A204.1 (cell line): ENCODE data around the gene ARHGAP22.

Experiments
- FAIRE-seq: peaks from 2 replicates; lab custom pipeline; 2012; peaks lifted over from hg19 to GRCh38; lab: Jason Lieb, UNC

Gene ARHGAP22

DNA sequence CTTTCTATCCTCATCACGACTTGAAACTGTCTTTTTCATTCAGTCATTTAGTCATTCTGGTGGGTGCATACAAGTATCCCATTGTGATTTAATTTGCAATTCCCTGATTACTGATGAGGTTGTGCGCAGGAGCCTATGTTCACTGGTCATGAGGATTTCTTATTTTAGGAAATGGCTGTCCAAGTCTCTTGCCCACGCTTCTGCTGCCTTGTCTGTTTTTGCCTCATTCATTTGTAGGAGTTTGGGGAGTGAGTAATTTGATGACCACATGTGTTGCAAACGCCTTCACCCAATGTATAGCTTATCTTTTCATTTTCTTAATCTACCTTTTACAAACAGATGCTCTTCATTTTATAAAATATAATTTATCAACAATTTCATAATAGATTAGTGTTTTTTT, 127.3 kb downstream of the ARHGAP22 start:
- no peak for FAIRE-seq

DNA sequence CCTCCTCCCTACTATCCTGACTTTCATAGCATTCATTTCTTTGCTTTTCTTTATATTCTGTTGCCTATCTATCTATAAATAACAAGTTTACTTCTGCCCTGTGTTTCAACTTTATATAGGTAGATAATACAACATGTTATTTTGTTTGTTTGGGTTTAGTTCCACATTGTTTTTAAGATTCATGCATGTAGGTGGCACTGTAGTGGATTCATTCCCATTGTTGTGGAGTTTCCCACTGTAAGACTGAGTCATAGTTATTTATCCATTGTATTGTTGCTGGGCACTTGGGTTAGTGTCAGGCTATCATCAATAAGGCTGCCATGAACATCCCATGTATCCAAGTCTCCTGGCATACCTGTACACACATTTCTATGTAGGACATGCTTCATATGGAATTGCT, 127.7 kb downstream of the ARHGAP22 start:
- FAIRE-seq, result no peak

DNA sequence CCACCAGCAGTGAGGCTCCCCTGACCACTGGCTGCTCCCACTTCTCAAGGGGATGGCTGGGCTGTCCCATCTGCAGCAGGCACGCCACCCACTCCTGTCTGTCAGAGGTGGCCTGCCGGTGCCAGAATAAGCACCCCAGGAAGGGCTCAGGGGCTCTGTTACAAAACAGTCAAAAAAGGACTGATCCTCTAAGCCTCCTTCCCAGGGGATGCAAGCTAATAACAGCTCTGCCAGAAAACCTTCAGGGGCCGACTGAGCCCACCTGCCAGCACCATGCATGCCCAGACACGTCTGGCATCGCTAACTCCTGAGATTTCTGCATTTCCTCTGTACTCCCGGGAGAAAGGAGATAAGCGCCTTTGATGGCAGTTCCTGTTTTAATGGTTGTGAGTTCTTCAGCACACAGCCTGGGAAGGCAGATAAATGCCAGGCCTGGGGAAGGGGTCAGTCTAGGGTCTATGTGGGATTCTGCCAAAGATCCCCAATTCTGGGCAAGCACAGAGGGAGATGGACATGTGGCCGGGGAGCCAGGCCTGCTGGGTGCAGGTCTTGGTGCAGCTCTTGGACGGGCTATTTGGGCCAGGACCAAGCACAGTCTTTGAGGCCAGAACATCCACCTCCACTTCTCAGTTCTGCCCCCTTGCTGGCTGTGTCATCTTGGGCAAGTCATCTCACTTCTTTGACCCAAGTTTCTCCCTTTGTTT, 128.4 kb downstream of the ARHGAP22 start:
- FAIRE-seq, result no peak

DNA sequence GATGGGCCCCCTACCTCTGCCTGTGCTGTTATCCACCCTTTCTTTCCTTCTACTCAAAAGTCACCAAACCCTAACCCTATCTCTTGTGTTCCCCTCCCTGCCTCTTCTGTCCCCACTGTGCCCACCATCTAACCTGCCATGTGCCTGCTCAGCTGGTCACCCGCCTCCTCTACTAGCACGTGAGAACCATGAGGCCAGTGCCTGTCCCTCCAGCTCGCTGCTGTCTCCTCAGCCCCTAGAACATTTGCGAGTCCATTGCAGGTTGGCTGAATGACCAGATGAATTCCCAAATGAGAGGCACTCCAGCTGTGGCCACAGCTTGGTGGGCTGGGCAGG, 129.0 kb downstream of the ARHGAP22 start:
- FAIRE-seq, result no peak

DNA sequence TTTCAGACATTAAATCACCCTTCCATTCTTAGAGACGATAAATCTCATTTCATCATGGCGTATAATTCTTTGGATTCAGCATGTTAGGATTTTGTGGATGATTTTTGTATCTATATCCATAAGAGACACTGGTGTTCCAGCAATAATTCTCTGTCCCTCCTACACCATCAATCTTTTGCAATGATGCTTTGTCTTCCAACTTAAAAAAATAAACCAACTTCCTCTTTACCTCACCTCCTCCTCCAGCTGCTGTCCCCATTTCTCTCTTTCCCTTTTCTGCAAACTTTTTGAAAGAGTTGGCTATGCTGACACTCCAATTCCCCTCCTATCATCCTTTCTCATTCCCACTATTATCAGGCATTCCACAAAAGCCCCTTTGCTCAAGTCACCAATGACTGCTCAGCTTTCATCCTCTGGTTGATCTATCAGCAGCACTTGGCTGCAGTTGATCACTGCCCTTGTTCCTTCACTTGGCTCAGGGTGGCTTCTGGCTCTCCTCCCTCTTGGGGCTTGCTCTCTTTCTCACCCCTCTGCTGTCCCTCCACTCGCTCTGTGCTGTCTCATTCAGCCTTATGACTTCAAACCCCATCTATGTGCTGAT, 130.0 kb downstream of the ARHGAP22 start:
- no peak for FAIRE-seq

DNA sequence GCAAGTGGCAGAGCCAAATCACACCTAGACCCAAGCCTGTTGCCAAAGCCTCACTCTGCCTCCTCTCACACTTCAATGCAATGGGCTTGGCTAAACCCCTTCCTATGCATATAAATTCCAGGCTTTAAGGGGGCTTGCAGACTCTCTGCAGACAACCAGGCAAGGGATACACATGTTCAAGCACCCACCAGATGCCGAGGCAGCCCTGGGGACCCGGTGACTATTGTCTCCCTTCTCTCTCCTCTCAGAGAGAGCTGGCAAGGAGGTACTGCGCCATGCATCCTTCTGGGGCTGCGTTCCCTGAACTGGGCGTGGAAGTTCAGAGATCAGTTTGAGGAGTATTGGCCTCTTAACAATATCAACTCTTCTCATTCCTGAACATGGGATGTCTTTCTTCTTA, 131.2 kb downstream of the ARHGAP22 start:
- FAIRE-seq, result no peak

DNA sequence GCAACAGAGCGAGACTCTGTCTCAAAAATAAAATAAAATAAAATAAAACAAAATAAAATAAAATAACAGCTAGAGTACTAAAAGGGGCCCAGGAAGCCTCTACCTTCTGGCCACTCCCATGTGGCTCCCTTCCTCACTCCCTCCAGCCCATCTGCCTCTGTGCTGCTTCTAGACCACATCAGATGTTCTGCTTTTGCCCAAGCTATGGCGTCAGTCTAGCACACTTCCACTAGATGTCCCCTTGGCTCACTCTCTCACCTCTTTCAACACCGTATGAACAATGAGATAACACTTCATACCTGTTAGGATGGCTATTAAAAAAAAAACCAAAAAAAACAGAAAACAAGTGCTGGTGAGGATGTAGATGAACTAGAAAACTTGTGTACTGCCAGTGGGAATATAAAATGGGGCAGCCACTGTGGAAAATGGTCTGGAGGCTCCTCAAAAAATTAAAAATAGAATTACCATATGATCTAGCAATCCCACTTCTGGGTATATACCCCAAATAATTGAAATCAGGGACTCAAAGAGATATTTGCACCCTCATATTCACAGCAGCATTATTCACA, 132.3 kb downstream of the ARHGAP22 start:
- no peak for FAIRE-seq

DNA sequence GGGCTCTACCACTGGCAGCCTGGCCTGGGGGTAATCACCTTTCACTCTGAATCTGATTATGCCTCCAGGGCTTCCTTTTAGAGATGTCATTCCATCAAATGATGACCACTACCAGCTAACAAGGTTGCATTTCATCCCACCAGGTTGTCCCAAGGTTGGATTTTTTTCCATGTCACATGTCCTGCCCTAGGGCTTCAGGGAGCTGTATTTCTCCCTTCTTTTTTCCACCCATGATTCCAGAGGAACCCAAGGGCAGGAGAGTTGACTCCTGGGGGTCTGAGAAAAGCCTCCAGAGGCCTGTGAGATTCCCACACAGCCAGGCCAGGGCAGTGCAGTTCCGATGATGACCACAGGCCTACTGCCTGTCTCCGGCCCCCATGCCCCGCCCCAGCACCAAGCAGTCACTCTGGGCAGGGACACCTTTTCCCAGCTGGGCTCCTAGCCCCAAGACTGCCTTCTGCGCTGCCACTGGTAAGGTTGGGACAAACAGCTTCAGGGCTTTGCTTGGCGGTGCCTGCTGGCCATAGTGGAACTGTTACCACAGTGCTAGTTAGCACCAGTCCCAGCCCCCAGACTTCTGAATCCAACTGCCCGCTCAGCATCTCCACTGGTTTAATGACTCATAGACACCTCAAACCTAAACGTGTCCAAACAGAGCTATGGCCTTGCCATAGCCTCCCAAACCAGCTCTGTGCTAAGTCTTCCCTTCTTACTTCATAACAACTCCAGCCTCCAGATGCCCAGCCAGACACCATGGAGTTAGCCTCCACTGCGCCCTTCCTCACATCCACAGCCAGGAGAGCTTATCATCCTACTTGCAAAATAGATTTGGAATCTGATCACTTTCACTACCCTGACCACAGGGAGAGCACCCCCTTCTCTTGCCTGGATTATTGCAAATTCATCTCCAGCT, 133.7 kb downstream of the ARHGAP22 start:
- FAIRE-seq, result no peak

DNA sequence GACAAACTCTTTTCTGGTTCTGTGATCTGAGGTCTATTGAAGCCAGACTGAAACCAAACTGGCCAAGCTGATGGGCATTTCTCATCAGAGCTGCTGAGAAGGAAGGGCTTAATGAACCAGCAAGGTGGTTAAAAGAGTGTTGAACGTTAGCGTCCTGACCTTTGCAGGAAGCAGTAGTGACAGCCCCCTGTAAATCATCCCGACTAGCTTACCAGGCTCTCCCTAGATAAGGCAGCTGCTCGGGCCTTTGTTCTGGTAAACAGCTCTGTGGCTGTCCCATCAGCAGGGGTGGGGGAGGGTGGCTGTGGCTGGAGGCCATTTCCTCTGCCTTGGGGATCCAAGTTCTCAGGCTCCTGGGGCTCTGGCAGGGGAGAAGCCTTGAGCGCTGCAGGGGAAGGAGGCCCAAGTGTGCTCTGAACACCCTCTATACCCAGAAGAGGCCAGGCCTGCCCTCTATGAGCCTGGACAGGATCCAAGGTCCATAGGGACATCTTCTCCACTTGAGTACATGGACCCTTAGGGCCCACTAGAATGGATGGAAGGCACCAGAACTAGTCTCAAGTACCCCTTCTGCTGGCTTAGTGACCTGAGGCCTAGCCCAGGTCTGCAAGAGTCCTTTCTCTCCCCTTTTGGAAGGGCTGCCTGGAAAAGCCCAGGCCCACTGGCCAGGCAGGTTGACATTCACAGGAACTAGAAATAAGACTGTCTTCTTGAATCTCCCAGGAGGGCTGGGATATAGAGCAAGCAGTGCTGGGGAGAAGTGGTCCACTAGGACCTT, 134.6 kb downstream of the ARHGAP22 start:
- FAIRE-seq, result no peak

DNA sequence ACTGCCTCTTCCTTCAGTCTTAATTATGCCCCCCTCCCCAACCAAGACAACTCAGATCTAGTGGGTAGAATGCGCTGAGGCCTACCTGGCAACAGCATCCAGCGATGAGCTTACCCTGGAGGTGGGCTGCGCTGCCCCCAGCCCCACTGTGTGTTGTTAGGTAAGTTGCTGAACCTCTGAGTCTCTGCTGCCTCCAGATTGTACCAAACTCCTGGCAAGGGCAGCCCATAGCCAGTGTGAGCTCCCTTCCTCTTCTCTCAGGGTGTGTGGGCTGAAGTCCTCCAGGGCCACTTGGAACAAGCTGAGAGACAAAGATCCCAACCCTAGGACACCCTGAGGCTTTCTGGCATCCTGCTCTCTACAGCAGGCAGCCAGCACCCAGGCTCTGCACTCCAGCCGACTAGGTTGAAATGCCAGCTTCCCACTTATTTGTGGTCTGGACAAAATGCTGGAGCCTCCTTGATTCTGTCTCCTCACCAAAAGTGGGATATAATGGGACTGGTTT, 135.3 kb downstream of the ARHGAP22 start:
- FAIRE-seq, result no peak

DNA sequence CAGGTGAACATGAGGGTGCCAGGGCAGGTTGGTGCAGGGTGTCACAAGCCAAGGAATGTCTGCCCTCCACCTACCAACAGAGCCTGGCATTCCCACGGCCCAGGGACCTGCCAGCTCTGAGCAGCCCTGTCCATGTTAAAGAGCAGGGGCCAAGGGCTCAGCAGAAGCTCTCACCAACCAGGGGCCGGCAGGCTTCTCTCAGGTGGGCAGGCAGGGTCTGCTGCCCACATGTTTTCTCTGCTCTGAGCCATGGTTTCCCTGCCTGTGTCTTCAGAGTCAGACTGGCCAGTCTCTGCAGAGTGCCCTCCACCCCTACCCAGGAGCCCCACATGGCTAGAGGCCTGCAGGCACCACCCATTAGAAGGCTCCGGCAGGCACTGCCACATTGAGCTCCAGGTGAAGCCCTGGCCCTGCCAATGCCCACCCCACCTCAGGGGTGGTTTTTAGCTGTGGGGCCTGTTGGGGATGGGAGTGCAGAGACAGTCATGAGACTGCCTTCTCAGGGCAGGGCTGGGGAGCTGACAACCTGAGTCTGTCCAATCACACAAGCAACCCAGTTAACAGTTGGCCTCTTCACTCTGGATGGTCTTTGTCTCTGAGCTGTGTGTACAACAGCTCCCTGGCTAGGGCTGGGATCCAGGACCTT, 135.9 kb downstream of the ARHGAP22 start:
- no peak for FAIRE-seq

DNA sequence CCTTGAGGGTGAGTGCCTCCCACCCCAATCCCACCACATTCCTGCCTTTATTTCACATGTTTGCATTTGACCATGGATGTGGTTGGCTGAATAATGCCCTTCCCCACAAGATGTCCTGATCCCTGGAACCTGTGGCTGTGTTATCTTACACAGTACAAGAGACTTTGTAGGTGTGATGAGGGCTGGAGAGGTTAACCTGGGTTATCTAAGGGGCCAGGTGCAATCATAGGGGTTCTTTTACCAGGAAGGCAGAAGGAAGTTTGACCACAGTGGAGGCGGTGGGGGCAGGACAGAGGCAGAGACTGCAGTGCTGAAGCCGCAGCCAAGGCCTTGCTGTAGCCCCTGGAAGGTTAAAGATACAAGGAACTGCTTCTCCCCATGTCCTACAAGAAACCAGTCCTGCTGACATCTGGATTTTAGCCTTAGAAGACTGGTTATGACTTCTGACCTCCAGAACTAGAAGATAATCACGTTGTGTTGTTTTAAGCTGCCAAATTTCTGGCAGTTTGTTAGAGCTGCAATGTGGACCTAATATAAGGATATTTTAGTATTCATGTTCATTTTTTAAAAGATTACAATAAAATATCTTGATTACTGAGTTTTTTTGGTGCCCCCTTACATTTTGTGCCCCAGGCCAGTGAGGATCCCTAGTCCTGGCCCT, 136.6 kb downstream of the ARHGAP22 start:
- FAIRE-seq, result no peak

DNA sequence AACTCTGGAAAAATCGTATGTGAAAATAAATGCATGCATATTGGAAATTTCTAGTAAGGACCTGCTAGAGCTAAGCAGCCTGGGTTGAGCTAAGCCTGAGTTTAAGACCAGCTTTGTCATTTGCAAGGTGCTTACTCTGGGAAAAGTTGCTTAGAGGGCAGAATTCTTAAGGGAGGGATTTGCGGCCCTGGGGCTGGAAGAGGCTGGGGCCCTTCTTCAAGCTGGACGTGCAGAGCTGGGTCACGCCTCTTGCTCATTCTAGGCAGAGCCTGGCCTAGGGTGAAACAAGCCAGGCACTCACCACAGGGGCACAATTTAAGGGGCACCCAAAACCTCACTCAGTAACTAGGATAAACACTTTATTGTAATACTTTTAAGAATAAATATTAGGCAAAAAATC, 137.2 kb downstream of the ARHGAP22 start:
- no peak for FAIRE-seq

DNA sequence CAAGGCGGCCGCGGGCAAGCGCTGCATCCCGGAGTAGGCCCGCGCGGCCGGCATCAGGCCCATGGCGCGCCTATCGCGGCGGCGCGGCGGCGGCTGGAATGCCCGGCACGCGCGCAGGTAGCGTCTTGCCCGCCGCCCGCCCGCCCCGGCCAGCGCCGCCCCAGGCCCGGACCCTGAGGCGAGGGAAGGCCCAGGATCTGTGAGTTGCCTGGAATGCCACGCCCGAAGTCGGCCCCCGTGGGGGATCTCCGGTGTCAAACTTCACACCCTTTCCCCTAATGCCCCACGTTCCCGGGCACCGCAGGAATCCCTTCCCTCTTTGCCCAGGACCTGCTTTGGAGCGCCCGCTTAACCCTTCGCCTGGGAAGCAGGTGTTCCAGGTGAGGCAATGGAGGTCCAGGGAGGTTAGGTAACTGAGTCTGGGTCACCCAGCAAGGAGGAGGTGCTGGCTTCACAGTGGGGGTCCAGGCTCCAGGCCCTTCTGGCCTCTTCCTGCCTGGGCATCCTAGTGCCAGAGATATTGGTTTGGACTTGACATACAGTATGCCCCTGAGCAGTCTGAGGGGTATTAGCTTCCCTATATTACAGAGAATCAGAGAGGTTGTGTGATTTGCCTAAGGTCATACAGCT, 138.1 kb downstream of the ARHGAP22 start:
- no peak for FAIRE-seq

DNA sequence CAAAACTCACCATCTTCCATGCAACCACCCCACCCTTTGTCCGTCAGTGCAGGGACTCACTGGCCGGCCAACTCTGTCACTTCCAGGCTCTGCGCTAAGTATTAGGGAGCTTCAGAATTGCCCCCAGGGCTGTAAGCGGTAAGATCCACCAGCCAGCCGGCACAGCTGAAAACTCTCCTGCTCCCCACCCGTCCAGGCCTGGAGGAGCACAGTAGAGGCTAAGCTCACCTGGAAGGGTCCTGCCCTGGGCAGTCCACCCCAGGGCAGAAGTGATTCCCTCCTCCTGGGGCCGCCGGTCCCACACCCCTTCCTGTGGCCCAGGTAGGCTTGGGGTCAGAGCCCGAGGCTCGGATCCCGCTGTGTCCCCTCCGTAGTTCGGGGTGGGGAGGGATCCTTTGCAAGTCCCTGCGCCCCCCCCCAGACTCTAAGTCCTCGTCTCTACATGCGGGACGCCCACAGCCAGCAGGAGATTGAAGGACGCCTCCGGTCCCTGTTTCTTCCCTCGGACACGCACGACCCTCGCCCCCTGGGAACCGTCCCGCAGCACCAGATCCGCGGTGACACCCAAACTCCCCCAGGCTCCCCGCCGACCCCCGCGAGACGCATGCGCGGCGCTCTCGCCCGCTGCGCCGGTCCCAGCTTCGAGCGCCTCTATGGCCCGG, 138.9 kb downstream of the ARHGAP22 start:
- no peak for FAIRE-seq

DNA sequence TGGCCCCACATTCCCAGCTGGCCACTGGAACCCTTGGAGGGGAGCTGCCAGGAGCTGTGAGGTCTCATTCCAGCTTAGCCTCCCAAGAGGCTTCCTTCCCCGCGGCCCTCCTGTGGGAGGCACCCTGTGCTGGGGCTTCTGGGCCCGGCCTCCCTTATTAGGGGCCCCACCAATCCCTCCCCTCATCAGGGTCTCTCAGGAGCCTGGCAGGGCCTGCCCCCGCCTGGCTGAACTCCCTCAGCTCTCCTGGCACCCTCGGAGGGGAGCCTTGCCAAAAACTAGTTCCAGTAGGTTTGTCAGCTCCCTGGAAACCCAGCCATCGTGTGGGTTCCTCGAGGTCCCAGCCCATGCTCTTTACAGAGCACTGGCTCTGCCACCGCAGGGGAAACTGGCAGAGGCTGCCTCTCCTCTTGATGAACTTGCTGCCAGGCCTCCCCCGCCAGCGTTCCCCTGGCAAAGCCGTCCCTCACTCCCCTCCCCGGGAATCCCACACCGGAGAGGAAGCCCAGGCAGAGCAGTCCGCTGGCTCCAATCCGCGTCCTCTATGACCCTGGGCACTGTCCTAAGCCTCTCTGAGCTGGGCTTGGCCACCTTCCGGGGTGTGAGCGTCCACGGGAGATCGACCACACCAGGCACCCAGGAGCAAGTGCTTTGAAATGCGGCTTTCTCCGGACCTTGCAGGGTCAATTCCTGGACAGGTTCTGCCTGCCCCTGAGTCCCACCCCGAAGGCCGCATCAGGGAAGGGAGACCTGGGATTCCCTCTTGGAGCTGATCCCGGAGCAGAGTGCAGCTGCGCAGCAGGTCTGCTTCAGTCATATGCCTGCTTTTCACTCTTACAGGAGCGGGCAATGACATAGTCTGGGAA, 139.8 kb downstream of the ARHGAP22 start:
- FAIRE-seq, result no peak

DNA sequence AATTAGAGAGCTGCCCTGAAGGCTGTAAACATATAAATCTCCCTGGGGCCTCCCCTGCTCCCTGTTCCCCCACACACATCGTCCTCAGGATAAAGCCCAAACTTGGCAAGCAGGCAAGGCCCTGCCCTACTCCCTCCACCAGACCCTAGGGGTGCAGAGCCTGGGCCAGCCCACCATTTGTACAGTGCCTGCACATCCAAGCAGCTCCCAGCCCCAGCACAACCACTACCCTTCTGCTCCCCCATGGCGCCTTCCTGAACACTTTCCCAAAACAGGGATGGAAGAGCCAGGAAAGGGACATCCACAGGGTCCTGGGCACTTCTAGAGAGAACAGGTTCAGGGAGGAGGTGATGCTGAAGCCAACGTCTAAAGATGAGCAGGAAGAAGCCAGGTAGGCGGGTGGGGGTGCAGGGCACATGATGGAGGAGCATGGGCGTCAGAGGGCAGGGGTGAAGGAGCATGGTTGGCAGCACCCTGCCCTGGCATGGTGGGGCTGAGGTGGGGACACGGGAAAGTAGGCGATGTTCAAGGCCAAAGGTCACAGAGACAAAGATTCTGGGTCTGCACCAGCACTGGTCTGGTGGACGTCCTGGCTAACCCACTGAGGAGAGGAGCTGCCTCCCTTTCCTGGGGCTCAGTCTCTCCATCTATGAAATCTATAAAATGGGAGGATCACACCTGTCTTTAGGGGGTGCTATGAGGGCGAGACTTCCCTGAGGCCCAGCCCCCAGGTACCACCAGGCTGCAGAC, 140.6 kb downstream of the ARHGAP22 start:
- no peak for FAIRE-seq

DNA sequence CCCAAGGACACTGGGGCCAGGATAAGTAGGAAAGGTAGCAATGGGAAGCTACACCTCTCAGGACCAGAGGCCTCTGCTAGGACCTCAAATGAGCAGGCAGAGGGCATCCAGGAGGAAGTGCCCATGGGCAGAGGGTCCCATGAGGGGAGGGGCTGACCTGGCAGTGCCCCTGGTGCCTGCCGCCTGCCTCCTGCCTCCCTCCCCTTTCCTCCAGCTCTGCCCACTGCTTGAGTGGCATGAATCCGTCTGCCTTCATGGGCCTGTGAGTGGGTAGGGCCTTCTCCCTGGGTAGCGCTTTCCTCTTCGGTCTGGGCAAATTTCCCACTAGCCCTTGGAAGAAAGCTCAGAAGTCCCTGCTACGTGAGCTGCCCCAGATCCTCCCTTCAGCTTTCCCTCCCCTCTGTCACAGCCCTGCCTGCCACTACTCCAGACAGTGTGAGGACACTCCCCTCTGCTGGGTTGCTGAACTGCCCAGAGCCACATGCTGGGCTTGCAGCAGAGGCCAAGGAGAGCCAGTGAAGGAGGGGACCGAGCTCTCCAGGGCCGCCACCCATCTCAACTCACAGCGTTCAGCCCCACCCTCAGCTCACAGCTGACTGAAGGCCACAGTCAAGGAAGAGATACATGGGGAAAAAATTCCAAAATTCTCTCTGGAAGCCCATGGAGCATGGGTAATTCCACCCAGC, 141.4 kb downstream of the ARHGAP22 start:
- no peak for FAIRE-seq
